IMR-90 (cell line): ENCODE measurements around the gene PTGR3.

Source experiments
- POLR2A ChIP-seq: IDR thresholded peaks from 2 replicates; pipeline ENCODE4 v1.6.1; 2012; ENCODE audit warnings: mild to moderate bottlenecking, low read depth, low read length
- TF ChIP-seq, protein P1 (sequence below): fragments of 150-350 bp; IDR thresholded peaks from 2 replicates; pipeline ENCODE4 v1.6.1; 2016; ENCODE audit warnings: low read depth, mild to moderate bottlenecking, low read length, moderate library complexity, borderline replicate concordance

DNA sequence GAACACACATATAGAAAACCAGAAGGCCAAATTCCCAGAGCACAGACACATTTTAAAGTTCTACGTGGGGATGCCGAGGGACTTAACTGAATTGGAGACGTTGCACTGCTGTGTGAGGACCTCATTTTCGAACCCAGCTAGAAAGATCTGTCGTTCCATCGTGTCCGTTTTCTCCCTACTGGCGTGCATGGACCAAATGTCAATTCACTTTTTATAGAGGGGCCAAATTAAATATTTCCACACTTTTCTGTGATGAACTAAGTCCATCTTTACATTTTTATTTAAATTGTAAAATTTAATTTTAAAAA, 966 bp upstream of the PTGR3 start:
- TF ChIP-seq POLR2A, result no peak; the same call in 1 of the 2 replicates
- TF ChIP-seq, protein P1, sequence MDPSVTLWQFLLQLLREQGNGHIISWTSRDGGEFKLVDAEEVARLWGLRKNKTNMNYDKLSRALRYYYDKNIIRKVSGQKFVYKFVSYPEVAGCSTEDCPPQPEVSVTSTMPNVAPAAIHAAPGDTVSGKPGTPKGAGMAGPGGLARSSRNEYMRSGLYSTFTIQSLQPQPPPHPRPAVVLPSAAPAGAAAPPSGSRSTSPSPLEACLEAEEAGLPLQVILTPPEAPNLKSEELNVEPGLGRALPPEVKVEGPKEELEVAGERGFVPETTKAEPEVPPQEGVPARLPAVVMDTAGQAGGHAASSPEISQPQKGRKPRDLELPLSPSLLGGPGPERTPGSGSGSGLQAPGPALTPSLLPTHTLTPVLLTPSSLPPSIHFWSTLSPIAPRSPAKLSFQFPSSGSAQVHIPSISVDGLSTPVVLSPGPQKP, result no peak
